ENCODE measurements around the gene INTS2. TPM values are rescaled to one million over a fixed set of nuclear protein-coding genes. Genes with fewer than 3 reads are reported as not detected.

Gene INTS2
- polyA plus RNA-seq, 1 donor (not counting 4 experiments of a cell fraction or from before 2014, with no cell fraction given) = 10.4 TPM

DNA sequence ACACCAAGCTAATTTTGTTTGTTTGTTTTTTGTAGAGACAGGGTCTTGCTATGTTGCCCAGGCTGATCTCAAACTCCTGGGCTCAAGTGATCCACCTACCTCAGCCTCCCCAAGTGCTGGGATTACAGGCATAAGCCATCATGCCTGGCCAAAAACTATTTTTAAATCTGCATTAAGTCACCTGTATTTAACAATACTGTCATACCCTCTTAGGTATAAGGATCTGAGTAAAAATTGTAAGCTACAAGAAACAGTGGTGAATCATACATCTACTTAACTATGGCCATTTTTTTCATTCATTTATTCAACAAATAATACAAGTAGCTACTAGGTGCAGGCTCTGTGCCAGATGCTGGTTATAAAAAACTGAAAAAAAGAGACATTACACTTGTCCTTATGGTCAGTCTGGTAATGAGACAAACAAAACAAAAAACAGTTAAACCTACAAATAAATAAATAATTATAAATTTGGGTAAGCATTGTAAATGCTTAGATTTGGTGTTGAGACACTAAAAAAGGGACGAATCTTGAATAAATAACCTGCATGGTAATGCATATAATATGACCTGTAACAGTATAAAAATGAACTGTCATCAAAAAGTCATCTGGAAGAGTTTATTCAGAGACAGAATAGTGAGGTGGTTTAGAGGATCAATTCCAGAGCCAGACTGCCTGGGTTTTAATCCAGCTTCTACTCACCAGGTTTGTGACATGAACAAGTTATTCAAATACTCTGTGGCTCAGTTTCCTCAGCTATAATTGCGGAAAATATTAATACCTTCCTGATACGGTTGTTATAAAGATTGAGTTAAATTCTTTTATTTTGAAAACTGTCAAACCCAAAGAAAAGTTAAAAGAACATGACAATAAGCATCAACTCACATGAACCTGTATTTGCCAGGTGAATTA is 91.3 kb downstream of the INTS2 start:
- Histone ChIP-seq H3K4me1 (ENCODE audit: control insufficient read depth, extremely low read depth, insufficient read depth, low read length) (peaks cover 7% of the 10 kb centered on the region), H4K20me1 (ENCODE audit: control insufficient read depth, extremely low read depth, insufficient read depth, low read length) (no peaks in the 10 kb centered on the region), H3K9ac (ENCODE audit: control insufficient read depth, extremely low read depth, insufficient read depth, low read length) (no peak overlapping the region), H3K4me2 (ENCODE audit: control insufficient read depth, extremely low read depth, insufficient read depth, low read depth, low read length) (no peak overlapping the region), H3K9me3 (ENCODE audit: control insufficient read depth, low read depth, low read length) (no peaks in the 10 kb centered on the region), H3K9me1 (ENCODE audit: control insufficient read depth, extremely low read depth, insufficient read depth, low read length) (no peaks in the 10 kb centered on the region), H3K4me3 (ENCODE audit: control insufficient read depth in 2 of 3, extremely low read depth in 1 of 3, insufficient read depth in 2 of 3, low read depth in 1 of 3, low read length in 3 of 3) (no peak overlapping the region), H3K36me3 (ENCODE audit: control insufficient read depth in 2 of 2, extremely low read depth in 1 of 2, insufficient read depth in 2 of 2, low read length in 2 of 2) (peaks cover 0 to under 1% of the 10 kb centered on the region in 2 experiments), H3K27me3 (ENCODE audit: control insufficient read depth, extremely low read depth, insufficient read depth, low read length) (no peaks in the 10 kb centered on the region), H3K27ac (ENCODE audit: control insufficient read depth, insufficient read depth, low read length) (no peak overlapping the region), H2AFZ (ENCODE audit: control insufficient read depth, low read length) (no peak overlapping the region), H3K79me2 (ENCODE audit: control insufficient read depth, insufficient read depth, low read length) (no peaks in the 10 kb centered on the region)
- dilution Hi-C loops (cut with MboI; ENCODE audit: extremely low pct_ligation_motif_present, low sequenced_read_pairs) = no loop called here
- DNase-seq (ENCODE audit: low read depth, low spot score) (no peak), FAIRE-seq (no peak)
- no peak for TF ChIP-seq EZH2 (IDR thresholded peaks at IDR 0.05; ENCODE audit: low read length)
- TF ChIP-seq, protein P1, sequence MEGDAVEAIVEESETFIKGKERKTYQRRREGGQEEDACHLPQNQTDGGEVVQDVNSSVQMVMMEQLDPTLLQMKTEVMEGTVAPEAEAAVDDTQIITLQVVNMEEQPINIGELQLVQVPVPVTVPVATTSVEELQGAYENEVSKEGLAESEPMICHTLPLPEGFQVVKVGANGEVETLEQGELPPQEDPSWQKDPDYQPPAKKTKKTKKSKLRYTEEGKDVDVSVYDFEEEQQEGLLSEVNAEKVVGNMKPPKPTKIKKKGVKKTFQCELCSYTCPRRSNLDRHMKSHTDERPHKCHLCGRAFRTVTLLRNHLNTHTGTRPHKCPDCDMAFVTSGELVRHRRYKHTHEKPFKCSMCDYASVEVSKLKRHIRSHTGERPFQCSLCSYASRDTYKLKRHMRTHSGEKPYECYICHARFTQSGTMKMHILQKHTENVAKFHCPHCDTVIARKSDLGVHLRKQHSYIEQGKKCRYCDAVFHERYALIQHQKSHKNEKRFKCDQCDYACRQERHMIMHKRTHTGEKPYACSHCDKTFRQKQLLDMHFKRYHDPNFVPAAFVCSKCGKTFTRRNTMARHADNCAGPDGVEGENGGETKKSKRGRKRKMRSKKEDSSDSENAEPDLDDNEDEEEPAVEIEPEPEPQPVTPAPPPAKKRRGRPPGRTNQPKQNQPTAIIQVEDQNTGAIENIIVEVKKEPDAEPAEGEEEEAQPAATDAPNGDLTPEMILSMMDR (optimal IDR thresholded peaks at IDR 0.05 in 1 of 3, IDR thresholded peaks at IDR 0.05 in 1 of 3, conservative IDR thresholded peaks at IDR 0.05 in 1 of 3; ENCODE audit: extremely low read depth in 1 of 3, insufficient read depth in 2 of 3, low read length in 3 of 3) = no peak

- no peak overlapping the region for H3K9ac ChIP-seq (ENCODE audit: control insufficient read depth, extremely low read depth, insufficient read depth, low read length)
- H3K36me3 ChIP-seq (ENCODE audit: control insufficient read depth in 2 of 2, extremely low read depth in 1 of 2, insufficient read depth in 2 of 2, low read length in 2 of 2) = no peaks in the 10 kb centered on the region
- no peak overlapping the region for H3K4me2 ChIP-seq (ENCODE audit: control insufficient read depth, extremely low read depth, insufficient read depth, low read depth, low read length)
- no peaks in the 10 kb centered on the region for H3K27me3 ChIP-seq (ENCODE audit: control insufficient read depth, extremely low read depth, insufficient read depth, low read length)
- H3K4me3 ChIP-seq (ENCODE audit: control insufficient read depth in 2 of 3, extremely low read depth in 1 of 3, insufficient read depth in 2 of 3, low read depth in 1 of 3, low read length in 3 of 3) = no peak overlapping the region
- no peaks in the 10 kb centered on the region for H4K20me1 ChIP-seq (ENCODE audit: control insufficient read depth, extremely low read depth, insufficient read depth, low read length)
- no peak for DNase-seq (ENCODE audit: low read depth, low spot score)
- H3K4me1 ChIP-seq (ENCODE audit: control insufficient read depth, extremely low read depth, insufficient read depth, low read length) = peaks cover 7% of the 10 kb centered on the region
- no peak overlapping the region for H2AFZ ChIP-seq (ENCODE audit: control insufficient read depth, low read length)
- dilution Hi-C loops (cut with MboI; ENCODE audit: extremely low pct_ligation_motif_present, low sequenced_read_pairs) = no loop called here
- no peaks in the 10 kb centered on the region for H3K9me1 ChIP-seq (ENCODE audit: control insufficient read depth, extremely low read depth, insufficient read depth, low read length)
- TF ChIP-seq EZH2 (IDR thresholded peaks at IDR 0.05; ENCODE audit: low read length) = no peak
- TF ChIP-seq, protein P1 (optimal IDR thresholded peaks at IDR 0.05 in 1 of 3, IDR thresholded peaks at IDR 0.05 in 1 of 3, conservative IDR thresholded peaks at IDR 0.05 in 1 of 3; ENCODE audit: extremely low read depth in 1 of 3, insufficient read depth in 2 of 3, low read length in 3 of 3) = no peak
- H3K79me2 ChIP-seq (ENCODE audit: control insufficient read depth, insufficient read depth, low read length) = no peaks in the 10 kb centered on the region
- H3K9me3 ChIP-seq (ENCODE audit: control insufficient read depth, low read depth, low read length) = no peaks in the 10 kb centered on the region
- H3K27ac ChIP-seq (ENCODE audit: control insufficient read depth, insufficient read depth, low read length) = no peak overlapping the region
- FAIRE-seq = no peak
These were observed 92.2 kb downstream of the INTS2 start for GRCh38 chr17:61835606-61836005.
